Measurements from ENCODE around the gene PRKCB.

The PRKCB gene

DNA sequence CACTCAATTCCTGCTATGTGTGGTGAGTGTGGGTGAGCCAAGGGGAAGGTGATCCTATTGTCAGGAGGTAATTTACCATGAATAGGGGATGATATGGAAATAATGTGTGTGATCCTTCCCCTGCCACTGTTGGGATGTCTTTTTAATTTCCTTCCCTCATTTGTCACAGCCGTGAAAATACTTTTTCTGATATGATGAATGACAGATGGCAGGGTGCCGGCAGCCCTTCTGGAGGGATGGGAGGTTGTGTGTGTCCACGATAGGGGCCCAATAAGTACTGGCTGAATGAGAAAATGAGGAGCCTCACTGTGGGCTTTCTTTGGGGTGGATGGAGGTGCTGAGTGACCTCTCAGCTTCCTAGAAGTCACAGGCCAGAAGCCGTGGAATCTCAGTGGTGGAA, 109.5 kb downstream of the PRKCB start:
- DNase-seq = no peak

DNA sequence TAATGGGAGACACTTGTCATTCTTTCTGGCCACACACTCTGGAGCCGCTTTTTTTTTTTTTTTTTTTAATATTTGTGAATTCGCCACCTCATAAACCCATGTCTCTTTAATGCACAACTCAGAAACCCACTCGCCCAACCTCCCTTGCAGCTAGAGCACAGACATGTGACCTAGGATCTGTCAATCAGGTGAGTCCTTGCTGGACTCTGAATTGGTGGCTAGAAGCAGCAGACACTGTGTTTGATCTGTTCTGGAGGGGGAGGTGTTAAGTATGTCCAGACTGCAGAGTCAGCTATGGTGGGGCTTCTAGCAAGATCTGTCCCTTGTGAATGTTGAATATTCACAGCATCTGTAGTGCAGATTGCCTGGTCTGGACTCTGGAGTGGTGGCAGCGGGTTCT, 112.1 kb downstream of the PRKCB start:
- DNase-seq = no peak

DNA sequence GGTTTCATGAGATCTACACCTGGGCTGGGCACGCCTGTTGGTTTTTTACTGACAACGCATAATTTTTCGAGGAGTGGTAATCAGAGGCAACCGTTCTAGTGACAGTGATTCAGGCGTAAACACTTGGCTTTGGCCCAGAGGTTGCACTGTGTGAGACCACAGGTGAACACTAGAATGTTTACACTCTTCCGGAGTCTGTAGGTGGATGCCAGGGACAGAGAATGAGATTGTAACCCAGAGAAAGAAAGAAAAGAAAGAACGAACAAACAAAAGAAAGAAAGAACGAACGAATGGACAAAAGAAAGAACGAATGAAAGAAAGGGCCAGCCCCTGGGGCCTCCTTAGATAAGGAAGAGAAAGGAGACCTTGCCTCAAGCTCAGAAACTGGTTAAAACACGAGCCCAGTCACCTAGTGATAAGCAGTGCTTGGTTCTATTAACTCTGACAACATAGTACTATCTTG, 113.2 kb downstream of the PRKCB start:
- DNase-seq = peak; percentile 61

DNA sequence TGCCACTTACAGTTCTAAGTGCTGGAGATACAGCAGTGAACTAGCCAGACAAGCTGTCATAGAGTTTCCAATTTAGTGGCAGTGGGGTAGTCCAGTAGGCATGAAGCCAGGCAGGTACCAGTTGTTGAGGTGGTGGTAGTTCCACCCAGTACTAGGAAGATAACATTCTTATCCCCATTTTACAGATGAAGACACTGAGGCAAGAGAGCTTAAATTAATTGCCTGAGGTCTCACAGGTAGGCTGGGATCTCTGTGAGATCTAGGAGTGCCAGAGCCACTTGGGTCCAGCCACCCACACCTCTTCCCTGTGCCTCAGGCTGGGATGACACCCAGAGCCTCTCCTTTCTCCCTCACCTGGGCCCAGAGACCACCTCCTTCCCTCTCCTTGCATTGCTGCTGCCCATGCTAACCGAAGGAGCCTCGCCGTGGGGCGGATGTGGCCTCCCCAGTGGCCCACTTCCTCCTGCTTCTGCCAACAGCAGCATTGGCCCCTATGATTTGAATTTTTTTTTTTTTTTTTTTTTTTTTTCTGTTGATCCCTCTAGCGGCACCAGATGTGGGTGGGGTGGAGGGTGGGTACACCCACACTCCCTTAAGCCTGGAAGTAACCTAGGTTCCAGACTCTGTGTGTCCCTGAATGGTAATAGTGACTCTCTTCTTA, 114.0 kb downstream of the PRKCB start:
- no peak for DNase-seq

DNA sequence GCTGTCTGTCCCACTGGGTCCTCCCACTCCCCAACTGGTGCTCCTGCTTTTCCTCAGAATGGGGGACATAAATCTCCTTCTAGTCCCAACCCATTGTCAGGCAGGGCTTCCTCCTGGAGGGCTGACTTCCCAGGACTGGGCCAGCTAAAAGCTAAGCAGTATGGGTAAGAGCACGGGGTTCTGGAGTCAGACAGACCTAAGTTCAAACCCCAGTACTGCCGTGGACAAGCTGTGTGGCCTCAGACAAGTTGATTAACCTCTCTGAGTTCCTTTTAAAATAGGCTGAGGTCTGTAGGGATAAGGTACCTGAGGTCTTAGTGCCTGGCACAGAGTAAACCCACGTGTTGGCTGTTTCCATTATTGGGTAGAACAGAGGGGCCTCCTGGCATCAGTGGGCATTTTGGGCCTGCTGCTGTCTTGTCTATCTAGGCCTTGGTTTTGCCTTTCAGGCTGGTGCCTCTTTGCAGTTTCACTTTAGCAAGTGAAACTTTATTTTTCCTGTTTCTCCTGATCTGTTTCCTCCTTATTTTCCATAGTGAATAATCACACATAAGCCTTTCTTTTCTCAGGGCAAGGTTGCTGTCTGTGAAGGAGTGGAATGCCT, 114.6 kb downstream of the PRKCB start:
- no peak for DNase-seq

DNA sequence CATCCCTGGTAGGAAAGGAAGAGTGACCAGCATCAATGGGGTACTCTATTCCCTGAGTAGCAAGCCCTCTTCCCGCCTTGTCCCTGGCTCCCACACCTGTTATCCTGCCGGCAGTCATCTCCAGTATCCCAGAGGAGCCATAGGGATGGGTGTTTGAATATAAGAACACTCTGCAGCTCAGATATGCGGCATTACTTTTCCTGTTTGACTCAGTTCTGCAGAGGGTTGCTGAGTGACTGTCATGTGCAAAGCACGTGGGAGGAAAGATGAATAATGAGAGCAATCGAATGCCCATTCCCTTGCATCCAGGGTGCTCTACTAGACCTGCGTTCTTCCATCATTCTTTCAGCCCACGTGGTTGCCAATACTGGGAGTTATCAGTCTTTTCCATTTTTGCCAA, 115.1 kb downstream of the PRKCB start:
- DNase-seq = no peak

DNA sequence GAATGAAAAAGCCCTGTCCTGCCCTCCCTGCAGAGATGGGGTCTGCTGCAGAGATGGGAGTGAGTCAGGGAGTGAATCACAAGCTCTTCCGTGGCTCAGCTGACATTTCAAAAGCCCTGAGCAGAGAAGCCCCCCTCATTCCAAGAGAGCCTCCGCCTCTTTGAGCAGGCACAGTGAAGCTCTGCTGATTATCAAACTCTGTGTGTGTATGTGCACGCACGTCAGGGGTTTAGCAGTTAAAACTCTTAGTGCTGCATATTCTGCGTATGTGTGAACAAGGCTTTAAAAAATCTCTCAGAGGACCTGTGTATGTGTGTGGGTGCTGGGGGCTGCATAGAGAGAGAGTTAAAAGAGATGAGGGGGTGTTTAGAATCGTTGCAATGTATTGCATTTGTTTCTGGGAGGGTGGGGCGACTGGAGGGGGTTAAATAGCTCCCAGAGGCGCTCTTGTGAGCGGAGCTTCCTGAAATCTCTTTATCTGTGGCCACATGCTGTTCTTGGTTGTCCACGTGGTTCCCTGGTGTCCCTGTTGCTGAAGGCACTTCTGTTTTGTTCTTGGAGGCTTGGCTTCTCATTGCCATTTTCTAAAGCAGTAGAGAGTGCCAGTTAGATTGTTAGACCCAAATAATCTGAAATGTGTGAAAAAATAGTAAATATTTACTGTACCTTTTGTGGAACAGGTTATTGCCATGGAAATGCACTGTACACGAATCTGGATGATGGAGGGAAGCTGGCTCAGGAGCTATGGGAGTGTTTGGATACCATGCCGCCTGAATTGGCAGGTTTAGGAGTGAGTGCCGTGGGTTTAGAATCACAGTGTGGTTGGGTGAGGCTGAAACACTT, 116.6 kb downstream of the PRKCB start:
- peak; percentile 81 for DNase-seq

DNA sequence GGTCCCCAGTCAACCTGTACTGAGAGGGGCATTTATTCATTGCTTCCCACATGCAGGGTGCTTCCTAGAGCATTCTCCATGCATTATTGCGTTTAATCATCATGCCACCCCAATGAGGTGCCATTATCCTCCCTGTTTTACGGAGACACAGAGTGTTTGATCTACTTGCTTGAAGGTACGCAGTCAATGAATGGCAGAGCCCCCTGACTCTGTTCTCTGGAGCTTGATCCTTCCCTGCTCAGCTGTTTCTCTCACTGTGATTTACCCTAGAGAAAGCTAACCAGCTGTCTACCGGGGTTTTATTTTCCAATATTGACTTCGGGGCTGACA, 117.2 kb downstream of the PRKCB start:
- DNase-seq = no peak

DNA sequence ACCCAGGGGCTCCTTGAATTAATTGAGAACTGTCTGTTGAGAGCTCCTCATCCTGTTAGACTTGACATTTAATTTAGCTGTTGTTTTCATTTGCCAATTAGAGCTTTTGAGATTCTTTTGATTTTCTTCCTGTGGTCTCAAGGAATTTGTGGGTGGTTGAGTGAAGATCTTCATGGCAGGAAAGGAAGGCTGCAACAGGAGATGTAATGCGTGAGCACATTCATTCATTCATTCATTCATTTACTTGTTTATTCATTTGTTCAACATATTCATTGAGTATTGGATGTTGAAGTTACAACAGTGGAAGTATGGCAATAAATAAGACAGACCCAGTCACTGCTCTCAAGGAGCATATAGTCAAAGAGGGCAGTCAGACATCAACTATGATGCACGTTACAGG, 117.7 kb downstream of the PRKCB start:
- DNase-seq = no peak

DNA sequence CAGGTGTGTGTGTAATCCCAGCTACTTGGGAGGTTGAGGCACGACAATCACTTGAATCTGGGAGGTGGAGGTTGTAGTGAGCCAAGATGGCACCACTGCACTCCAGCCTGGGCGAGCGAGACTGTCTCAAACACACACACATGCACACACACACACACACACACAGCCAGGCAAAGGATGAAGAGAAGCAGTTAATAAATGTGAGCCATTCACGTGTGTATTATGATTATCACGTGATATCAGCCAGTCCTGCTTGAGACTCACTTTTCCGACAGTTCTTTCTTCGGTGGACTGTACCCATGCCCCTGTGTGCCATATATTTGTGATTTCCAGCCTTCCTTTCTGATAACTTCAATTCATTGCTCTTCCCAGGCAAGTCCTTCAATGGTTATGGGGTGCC, 119.3 kb downstream of the PRKCB start:
- no peak for DNase-seq

DNA sequence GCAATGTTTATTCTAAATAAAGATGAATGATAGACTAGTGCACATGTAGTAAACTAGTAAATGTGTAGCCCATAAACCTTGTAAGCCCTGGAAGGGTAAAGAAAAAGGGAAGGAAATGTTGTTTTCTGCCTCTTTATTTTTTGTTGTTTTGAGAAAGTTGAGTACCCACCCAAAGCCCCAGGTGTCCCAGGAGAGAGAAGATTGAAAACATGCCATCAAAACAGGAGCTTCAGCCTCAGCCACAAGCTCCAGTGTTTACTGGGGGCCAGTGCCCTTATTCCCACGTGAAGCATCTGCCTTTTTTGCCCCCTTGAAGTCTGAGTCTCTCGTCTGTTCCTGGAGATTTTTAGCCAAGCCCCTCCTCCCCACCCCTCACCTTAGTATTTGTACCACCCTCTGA, 121.5 kb downstream of the PRKCB start:
- DNase-seq = no peak

DNA sequence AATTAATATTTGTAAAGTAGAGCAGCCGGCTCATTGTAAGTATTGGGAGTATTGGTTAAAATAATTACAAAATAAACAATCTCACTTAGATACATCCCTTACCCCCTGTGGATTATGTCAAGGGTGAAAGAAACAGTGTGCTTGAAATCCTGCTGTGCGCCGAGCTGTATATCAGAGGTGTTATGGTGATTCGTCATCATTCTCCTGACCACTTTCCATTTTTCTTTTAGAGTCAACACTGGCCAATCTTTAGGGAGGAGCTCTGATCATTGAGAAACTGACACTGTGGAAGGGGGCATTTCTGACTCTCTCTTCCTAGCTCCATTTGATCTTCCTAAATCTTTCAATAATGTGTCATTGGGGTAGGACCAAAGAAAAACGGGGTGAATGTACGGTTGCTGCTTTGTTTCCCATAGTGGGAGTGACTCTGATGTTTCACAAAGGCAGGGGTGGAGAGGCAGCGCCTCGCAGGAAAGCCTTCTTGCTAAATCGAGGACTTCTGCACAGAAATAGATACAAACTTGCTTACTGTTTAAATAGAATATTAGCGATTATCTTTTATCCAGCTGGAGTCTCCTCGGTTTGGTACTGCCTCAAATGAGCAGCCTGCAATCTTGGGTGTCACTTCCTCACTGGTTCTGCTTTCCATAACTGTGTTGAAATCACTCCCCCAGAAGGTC, 123.4 kb downstream of the PRKCB start:
- no peak for DNase-seq

DNA sequence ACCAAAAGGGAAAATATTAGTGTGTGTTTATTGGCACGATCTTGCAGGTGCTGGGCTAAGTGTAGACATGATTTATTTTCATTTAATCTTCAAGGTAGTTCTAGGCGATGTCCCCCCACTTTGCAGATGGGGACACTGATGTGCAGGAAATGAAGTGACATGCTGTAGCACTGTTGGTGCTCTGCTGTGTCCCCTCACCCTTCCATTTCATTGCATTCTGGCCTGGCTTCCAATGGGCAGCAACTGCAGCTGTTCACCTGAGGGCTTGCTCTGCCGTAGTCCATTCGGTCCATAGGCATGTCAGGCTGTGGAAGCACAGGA, 123.9 kb downstream of the PRKCB start:
- DNase-seq = no peak

DNA sequence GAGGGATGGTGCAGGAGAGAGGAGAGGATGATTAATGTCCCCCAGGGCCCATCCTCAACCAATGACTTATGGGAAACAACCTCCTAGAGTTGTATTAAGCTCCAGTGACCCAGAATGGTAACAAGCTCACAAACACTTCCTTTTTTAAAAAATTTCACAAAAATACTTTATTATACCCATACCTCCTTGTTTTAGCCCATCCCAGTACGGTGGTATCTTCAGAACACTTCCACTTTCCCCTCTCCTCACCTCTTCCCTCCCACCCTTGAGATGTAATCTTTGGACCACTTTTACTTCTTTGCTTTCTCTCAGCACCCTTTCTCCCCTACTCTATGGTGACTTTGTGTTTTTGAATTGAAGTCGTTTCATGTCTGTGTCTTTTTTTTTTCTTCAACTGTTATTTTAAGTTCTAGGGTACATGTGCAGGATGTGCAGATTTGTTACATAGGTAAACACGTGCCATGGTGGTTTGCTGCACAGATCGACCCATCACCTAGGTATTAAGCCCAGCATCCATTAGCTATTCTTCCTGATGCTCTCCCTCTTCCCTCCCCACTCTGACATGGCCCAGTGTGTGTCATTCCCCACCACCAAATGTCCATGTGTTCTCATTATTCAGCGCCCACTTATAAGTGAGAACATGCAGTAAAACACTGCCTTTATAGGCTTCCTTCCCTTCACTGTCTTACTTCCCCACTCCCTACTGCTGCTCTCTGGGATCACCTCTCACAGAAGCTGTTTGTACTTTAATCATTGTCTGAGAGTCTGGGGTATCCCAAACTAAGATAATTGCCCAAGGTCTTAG, 124.5 kb downstream of the PRKCB start:
- no peak for DNase-seq

DNA sequence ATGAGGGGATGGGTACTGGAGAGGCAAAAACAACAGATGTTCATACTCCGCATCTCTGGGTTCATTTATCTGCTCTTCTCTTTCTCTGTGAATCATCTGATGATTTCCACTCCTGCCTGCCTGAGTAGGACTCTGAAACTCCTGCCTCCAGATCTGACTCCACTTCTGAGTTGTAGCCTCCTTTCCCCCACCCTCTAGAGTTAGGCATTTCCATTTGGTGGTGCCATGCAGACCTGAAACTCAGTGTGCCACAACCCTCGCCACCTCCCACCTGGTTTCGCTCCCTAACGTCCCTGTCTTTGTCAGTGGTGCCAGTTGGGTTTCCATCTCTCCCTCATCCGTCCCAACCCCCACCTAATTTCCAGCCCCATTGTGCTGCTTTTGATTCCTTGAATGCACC, 126.2 kb downstream of the PRKCB start:
- no peak for DNase-seq

DNA sequence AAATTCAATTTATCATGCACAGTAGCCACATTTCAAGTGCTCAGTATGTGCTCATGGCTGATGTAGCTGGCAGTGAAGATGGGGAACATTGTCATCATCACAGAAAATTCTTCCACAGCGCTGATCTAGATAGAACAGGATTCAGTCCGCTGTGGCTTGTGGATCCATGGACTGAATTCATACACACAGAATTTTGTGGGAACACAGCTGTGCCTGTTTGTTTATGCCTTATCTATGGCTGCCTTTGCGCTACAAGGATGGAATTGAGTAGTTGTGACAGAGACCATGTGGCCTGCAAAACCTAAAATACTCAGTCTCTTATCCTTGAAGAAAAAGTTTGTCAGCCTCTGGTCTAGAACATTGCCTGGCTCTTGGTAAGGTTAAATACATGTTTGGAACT, 128.4 kb downstream of the PRKCB start:
- no peak for DNase-seq

DNA sequence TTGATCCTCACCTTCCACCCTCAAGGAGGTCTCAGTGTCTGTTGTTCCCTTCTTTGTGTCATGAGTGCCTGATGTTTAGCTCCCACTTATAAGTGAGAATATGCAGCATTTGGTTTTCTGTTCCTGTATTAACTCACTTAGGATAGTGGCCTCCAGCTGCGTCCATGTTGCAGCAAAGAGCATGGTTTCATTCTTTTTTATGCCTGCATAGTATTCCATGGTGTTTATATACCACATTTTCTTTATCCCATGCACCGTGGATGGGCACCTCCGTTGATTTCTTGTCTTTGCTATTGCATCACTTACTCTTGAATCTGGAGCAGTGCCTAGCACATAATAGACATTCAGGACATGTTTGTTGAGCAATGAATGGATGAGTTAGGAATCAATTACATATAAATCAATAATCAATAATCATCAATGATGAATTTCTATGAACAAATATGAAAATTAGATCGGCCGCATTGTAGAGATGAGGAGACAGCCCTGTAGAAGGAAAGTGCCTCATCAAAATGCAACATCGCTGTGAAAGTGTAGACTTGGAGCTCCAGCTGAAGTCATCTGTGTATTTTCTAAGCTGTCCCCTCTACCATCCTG, 129.5 kb downstream of the PRKCB start:
- no peak for DNase-seq

DNA sequence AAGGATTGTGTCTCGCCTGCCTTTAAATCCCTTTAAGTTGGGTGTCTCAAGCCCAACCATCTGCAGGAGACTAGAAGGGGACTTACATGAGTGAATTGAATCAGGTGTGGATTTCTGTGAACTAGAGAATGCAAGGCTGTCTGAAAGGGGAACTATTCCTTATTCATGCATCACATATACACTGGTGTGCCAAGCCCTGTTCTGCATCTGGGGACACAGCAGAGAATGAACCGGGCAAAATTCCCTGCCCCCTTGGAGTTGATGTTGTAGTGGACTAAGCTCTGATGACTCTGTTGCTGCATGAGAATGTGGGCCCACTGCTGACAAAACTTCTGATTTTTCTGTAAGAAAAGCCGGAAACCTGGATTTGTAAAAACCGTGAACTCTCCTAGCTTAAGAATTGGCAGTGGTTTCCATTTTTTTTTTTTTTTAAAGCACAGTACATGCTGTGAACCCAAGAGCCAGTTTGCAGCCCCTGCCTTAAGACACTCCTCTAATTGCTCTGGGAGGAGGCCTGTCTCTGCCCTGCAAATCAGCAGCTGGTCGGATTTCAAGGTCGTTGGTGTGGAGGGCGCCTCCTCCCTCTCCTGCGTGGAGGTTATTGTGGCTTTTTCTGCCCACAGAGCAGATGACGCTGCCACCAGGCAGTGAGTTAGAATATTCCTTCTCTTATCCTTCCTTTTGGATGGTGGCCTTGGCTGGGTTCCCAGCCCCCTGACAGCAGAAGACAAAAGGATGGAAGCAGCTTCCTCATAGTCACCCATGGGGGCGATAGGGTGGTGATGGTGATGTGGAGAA, 131.0 kb downstream of the PRKCB start:
- peak; percentile 28 for DNase-seq

DNA sequence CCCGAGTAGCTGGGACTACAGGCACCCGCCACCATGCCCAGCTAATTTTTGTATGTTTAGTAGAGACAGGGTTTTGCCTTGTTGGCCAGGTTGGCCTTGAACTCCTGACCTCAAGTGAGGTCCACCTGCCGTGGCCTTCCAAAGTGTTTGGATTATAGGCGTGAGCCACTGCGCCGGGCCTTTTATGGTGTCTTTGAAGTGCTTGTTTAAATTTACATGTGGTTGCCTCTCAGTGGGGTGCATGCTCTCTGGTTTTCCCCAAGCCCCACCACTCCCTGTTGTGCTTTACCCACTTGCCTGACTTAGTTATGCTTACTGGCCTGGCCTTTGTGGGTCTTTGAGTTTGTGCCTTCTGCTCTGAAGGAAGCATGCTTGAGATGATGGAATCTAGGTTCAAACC, 132.0 kb downstream of the PRKCB start:
- DNase-seq = no peak

DNA sequence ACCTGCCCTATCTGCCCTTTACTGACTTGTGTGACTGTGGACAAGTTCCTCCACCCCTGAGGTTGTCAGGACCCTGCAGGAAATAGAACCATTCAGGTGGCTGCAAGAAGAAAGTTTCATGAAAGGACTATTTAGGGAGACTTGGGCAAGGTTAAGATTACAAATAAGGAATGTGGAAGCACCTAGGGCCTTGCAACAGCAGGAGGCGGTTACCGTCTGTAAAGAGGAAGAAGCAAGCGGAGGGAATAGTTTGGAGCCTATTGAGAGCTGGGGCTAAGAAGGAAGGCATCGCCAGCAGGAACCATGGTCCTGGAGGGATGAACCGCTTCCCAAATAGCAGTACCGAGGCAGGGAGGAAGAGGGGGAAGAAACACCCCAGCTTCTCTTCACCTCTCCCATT, 132.4 kb downstream of the PRKCB start:
- no peak for DNase-seq

DNA sequence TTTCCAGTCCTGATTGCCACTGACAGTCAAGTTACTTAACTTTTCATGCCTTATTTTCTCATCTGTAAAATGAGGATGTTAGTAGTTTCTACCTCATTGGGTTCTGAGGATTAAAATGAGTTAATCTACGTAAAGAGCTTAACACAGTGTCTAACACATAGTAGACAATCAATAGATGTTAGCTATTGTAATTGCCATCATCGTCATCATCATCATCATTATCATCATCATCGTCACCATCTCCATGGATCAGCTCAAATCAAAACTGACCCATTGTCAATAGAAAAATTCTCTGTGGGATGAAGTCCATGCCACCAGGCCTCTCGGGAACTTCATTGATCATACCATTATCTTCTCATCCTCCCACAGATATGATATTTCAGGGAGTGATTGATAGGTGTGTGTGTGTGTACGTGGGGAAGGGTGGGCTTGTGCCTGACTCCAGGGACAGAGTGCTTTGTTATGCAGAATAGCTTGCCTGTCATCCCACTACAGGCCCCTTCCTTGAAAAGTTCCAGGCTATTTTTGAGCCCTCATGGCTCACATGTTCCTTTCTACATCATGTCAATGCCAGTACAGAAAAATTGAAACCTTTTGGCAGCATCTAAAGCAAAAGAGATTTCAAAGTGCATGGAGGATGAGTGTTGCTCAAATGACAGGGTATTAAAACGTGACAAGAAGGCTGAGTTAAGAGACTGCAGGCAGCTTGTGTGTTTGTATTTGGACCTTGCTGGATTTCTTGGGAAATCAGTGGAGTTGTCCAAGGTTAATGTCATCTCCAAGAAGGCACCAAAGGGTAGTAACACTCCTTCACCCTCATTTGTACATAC, 133.9 kb downstream of the PRKCB start:
- no peak for DNase-seq
